Neural progenitor cell (in vitro differentiated cells): ENCODE results near the gene PCDH7.

ENCODE experiments used
- EZH2 ChIP-seq: fragments of 200-600 bp; sonication (generic); IDR thresholded peaks from 2 replicates; pipeline ENCODE4 v1.6.1; 2017; ENCODE audit warnings: antibody characterized with exemption, mild to moderate bottlenecking, moderate library complexity
- EZH2phosphoT487 ChIP-seq: fragments of 200-600 bp; sonication (generic); IDR thresholded peaks from 2 replicates; pipeline ENCODE4 v1.6.1; 2017; ENCODE audit warnings: antibody characterized with exemption
- TF ChIP-seq, protein P1 (sequence below): fragments of 200-600 bp; sonication (generic); IDR thresholded peaks from 2 replicates; pipeline ENCODE4 v1.5.1; 2017; ENCODE audit warnings: antibody characterized with exemption, mild to moderate bottlenecking

DNA sequence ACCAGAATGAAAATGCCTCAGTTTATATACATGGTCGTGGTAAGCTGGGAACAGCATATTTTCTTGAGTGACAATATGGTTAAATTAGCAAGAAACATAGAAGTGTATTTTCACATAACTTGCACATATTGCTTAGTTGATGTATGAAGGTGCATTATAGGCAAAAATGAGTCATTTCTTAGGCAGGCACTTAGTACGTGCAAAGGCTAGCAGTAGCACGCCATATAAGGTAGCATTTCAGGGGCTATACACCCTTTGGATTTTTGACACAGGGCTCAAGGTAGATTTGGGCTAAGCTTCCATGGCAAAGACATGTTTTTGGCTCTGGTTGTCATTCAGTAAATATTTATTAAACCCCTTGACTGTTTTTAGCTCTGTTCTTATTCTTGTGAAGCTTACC, 33.1 kb downstream of the PCDH7 start:
- TF ChIP-seq, protein P1, sequence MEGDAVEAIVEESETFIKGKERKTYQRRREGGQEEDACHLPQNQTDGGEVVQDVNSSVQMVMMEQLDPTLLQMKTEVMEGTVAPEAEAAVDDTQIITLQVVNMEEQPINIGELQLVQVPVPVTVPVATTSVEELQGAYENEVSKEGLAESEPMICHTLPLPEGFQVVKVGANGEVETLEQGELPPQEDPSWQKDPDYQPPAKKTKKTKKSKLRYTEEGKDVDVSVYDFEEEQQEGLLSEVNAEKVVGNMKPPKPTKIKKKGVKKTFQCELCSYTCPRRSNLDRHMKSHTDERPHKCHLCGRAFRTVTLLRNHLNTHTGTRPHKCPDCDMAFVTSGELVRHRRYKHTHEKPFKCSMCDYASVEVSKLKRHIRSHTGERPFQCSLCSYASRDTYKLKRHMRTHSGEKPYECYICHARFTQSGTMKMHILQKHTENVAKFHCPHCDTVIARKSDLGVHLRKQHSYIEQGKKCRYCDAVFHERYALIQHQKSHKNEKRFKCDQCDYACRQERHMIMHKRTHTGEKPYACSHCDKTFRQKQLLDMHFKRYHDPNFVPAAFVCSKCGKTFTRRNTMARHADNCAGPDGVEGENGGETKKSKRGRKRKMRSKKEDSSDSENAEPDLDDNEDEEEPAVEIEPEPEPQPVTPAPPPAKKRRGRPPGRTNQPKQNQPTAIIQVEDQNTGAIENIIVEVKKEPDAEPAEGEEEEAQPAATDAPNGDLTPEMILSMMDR = no peak
- TF ChIP-seq EZH2 = no peak
- no peak for TF ChIP-seq EZH2phosphoT487
